Calu3 (cell line): ENCODE results near the gene SEMA4C. TPM values are rescaled to one million over a fixed set of nuclear protein-coding genes. Genes with fewer than 3 reads are reported as not detected.
A peak's percentile ranks its signal among the peaks of the same experiment; 100 is the strongest.

Experiments used
- BruUV-seq: library from RNA; stranded (reverse); fragments of 400-500 nt; replicated peaks from 2 replicates; lab custom pipeline; 2021; lab: Mats Ljungman, UMichigan
- CTCF ChIA-PET: fragments of 300-600 bp; sonication (Branson Sonifier 250); formaldehyde crosslinking; loops from one replicate; lab custom pipeline; 2022; ENCODE audit warnings: antibody characterized with exemption; lab: Charles Lee
- DNase-seq: peaks from one replicate; pipeline ENCODE4 v3.0.0; 2022
- H3K27ac Mint-ChIP-seq: one replicate; pipeline ENCODE4 v1.8.0; 2022; ENCODE audit warnings: mixed read lengths; ENCODE audit not compliant: unreplicated experiment
- H3K27me3 Mint-ChIP-seq: one replicate; pipeline ENCODE4 v1.8.0; 2022; ENCODE audit warnings: mixed read lengths; ENCODE audit not compliant: unreplicated experiment
- H3K36me3 Mint-ChIP-seq: one replicate; pipeline ENCODE4 v1.8.0; 2022; ENCODE audit warnings: mild to moderate bottlenecking, moderate library complexity, mixed read lengths; ENCODE audit not compliant: insufficient read depth, unreplicated experiment
- H3K4me1 Mint-ChIP-seq: one replicate; pipeline ENCODE4 v1.8.0; 2022; ENCODE audit warnings: mild to moderate bottlenecking, low read depth, mixed read lengths; ENCODE audit not compliant: unreplicated experiment
- H3K4me3 Mint-ChIP-seq: one replicate; pipeline ENCODE4 v1.8.0; 2022; ENCODE audit warnings: mild to moderate bottlenecking, low read depth, moderate library complexity, mixed read lengths; ENCODE audit not compliant: unreplicated experiment
- H3K9me3 Mint-ChIP-seq: one replicate; pipeline ENCODE4 v1.8.0; 2022; ENCODE audit warnings: low read depth, mixed read lengths; ENCODE audit not compliant: unreplicated experiment
- intact Hi-C: fragments of 100-400 bp; cut with micrococcal nuclease; formaldehyde crosslinking; loops from one replicate; pipeline ENCODE4 v1.10.0; 2022; ENCODE audit not compliant: unreplicated experiment
- total RNA-seq: library from RNA; stranded (reverse); gene quantifications from 2 replicates; pipeline ENCODE4 v1.2.3, GENCODE V29; 2022
- TF ChIP-seq, protein P1 (sequence below): fragments of 200-600 bp; IDR thresholded peaks from one replicate; pipeline ENCODE4 v1.8.0; 2022; ENCODE audit warnings: antibody characterized with exemption; ENCODE audit not compliant: unreplicated experiment

SEMA4C gene
- total RNA-seq, 1 experiment from 2014 or later: 25.3 TPM

DNA sequence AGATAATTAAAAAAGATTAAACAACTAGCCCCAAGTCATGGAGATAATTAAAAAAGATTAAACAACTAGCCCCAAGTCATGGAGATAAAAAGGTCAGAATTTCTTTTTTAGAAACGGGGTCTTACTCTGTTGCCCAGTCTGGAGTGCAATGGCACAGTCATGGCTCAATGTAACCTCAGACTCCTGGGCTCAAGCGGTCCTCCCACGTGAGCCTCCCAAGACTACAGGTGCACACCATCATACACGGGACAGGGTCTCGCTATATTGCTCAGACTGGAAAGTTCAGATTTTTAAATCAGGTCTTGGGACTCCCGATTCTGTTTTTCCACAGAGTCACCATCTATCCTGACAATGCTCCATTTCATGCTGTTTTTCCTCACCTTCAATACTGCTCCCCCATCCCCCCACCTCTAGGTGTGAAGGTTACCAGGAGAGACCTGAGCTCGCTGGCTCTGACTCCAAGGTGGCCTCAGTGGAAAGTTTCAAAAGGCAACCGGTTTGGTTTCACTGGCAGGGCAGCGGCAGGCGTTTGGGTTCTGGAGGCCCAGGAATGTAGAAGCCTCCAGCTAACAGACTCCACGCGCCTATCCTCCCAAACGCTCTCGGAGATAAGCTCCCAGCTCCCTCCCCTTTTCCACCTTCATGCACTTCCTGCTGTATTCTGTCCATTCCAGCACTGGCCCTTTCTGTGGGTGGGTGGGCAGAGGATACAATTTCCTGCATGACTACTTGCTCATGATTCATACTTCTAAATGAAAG is 2.9 kb upstream of the SEMA4C start:
- no peak for DNase-seq
- Mint-ChIP-seq H3K4me3 (no peak overlapping the region), H3K27ac (no peak overlapping the region), H3K27me3 (peaks cover 22% of the 10 kb centered on the region), H3K9me3 (no peaks in the 10 kb centered on the region), H3K4me1 (no peaks in the 10 kb centered on the region), H3K36me3 (peaks cover 30% of the 10 kb centered on the region)
- CTCF ChIA-PET: no interaction called here
- TSS peak; percentile 16 for BruUV-seq
- TF ChIP-seq, protein P1, sequence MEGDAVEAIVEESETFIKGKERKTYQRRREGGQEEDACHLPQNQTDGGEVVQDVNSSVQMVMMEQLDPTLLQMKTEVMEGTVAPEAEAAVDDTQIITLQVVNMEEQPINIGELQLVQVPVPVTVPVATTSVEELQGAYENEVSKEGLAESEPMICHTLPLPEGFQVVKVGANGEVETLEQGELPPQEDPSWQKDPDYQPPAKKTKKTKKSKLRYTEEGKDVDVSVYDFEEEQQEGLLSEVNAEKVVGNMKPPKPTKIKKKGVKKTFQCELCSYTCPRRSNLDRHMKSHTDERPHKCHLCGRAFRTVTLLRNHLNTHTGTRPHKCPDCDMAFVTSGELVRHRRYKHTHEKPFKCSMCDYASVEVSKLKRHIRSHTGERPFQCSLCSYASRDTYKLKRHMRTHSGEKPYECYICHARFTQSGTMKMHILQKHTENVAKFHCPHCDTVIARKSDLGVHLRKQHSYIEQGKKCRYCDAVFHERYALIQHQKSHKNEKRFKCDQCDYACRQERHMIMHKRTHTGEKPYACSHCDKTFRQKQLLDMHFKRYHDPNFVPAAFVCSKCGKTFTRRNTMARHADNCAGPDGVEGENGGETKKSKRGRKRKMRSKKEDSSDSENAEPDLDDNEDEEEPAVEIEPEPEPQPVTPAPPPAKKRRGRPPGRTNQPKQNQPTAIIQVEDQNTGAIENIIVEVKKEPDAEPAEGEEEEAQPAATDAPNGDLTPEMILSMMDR: no peak
- intact Hi-C loops: no loop called here

DNA sequence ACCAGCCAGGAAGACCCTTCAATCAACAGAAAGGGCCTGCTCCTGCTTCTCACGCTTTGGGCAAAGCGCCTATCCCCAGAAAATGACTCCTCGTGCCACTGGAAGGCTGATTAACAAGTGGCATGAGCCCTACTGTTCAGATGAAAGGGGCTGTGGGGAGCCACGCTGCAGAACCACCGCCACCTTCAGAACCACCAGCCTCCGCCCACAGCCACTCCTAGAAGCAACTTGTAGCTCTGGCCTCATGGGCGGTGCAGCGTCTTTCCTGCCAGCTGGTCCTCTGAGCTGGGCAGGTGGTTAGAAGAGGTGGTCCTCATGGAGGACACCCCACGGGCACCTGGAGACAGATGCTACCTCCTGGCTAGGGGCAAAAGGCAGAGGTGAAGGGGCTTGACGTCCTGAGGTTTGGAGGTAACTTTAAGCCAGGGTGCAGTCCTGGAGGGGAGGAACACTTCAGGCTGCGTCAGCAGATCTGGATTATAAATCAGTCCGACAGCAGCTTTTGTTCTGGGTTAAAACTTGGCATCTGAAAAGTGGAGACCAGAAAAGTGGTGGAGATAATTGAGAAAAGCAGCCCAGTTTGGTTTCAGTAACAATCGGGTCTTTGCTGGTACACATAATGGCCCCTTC is 861 bp upstream of the SEMA4C start:
- no peak for DNase-seq
- TF ChIP-seq, protein P1: no peak
- Mint-ChIP-seq H3K27ac (peak overlapping the region; percentile 33), H3K9me3 (no peaks in the 10 kb centered on the region), H3K27me3 (peaks cover 7% of the 10 kb centered on the region), H3K4me1 (no peaks in the 10 kb centered on the region), H3K4me3 (peak overlapping the region; percentile 68), H3K36me3 (peaks cover 43% of the 10 kb centered on the region)
- CTCF ChIA-PET: no interaction called here
- intact Hi-C loops: no loop called here
- BruUV-seq: TSS peak; percentile 24

DNA sequence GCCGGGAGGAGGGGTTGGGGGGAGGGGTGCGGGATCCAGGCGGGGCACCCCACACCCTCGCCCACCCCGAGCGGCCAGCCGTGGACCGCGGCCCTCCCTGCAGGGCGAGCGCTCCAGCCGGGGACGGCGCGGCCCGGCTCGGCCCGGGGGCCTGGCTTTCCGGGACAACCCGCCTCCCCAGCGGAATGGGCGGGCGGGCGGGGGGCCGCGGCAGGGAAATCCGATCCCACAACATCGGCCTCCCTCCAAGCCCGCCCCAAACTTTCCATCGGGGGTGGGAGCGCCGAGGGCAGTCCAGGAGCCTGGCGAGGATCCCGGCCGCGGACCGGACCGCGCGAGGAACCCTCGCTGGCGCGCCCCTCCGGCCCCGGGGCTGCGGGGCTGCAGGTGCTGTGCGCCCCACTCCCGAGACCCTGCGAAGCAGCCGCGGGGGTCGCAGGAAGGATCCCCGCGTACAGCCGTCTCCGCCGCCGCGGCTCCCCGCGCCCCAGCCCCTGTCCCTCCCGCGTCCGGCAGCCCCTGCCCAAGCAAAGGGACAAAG is 529 bp downstream of the SEMA4C start:
- Mint-ChIP-seq H3K36me3 (peaks cover 46% of the 10 kb centered on the region), H3K27me3 (no peaks in the 10 kb centered on the region), H3K27ac (no peak overlapping the region), H3K4me1 (no peaks in the 10 kb centered on the region), H3K9me3 (no peaks in the 10 kb centered on the region), H3K4me3 (peak overlapping the region; percentile 81)
- TF ChIP-seq, protein P1: peak; percentile 8
- CTCF ChIA-PET: interaction anchor here (1.3 to 1.4 kb wide), 3 partner anchors 11 to 26 kb away, joined by 5 to 23 read pairs (median 7); partner anchors contain the start of gene ANKRD39
- DNase-seq: peak; percentile 58
- BruUV-seq: no TSS peak
- intact Hi-C loops: no loop called here

DNA sequence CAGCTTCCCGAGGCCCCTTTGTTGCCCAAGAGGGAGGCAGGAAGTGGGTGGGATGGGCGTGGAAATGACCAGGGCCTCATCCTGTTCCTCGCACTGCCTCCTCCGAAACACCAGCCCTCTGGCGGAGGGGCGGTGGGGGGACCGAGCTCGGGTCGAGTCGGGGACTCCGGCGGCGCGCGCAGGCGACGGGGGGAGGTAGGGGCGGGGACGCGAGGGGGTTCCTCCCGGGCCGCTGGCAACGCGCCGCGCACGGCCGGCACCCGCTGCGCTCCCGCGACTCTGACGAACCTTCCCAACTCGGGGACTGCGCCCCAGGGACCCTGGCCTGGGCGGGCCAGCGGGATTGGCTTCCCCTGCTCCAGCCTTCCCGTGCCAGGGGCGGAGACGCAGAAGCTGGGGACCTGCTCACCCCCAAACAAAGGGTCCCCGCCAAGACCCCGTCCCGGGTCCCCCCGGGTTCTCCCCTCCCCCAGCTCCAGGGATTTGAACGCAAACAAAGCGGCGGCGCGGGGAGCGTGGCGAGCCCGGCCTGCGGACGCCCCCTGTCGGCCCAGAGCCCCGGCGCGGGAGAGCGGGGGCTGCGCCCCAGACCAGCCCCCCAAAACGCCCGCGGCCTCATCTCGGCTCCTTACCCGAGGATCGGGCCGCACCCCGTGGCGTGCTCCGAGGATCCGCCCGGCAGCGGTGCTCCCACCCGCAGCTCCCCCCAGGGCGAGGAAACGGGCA is 1.2 kb downstream of the SEMA4C start:
- TF ChIP-seq, protein P1: peak; percentile 81
- Mint-ChIP-seq H3K36me3 (peaks cover 46% of the 10 kb centered on the region), H3K27me3 (no peaks in the 10 kb centered on the region), H3K4me1 (no peaks in the 10 kb centered on the region), H3K27ac (peak overlapping the region; percentile 52), H3K9me3 (no peaks in the 10 kb centered on the region), H3K4me3 (peak overlapping the region; percentile 81)
- intact Hi-C loops: no loop called here
- no TSS peak for BruUV-seq
- CTCF ChIA-PET: interaction anchor here (0.6 to 1.4 kb wide), 4 partner anchors 10 to 340 kb away, joined by 4 to 23 read pairs (median 6); partner anchors contain the start of gene ANKRD39
- peak; percentile 85 for DNase-seq
